GM12874 (cell line): ENCODE data around the gene SHB.

Experiments used
- TF ChIP-seq, protein P1 (sequence below): IDR thresholded peaks from 2 replicates; pipeline ENCODE4 v1.5.1; 2011; ENCODE audit warnings: low read depth, mild to moderate bottlenecking, control low read depth, low read length, moderate library complexity; ENCODE audit not compliant: insufficient read depth

The SHB gene

DNA sequence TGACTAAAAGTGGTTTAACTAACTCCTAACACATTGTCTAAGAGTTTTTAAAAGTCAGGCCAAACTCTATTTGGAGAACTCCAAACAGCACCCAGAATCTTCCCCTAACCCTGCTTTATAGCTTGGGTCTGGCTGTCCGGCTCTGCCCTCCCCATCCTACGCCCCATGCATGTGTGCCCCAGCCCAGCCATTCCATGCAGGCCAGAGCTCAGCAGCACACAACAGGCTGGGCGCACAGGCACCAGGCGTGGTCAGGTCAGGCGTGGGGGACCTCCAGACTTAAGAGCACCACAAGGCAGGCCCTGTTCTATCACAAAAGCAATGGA is 31.1 kb downstream of the SHB start:
- TF ChIP-seq, protein P1, sequence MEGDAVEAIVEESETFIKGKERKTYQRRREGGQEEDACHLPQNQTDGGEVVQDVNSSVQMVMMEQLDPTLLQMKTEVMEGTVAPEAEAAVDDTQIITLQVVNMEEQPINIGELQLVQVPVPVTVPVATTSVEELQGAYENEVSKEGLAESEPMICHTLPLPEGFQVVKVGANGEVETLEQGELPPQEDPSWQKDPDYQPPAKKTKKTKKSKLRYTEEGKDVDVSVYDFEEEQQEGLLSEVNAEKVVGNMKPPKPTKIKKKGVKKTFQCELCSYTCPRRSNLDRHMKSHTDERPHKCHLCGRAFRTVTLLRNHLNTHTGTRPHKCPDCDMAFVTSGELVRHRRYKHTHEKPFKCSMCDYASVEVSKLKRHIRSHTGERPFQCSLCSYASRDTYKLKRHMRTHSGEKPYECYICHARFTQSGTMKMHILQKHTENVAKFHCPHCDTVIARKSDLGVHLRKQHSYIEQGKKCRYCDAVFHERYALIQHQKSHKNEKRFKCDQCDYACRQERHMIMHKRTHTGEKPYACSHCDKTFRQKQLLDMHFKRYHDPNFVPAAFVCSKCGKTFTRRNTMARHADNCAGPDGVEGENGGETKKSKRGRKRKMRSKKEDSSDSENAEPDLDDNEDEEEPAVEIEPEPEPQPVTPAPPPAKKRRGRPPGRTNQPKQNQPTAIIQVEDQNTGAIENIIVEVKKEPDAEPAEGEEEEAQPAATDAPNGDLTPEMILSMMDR = no peak

DNA sequence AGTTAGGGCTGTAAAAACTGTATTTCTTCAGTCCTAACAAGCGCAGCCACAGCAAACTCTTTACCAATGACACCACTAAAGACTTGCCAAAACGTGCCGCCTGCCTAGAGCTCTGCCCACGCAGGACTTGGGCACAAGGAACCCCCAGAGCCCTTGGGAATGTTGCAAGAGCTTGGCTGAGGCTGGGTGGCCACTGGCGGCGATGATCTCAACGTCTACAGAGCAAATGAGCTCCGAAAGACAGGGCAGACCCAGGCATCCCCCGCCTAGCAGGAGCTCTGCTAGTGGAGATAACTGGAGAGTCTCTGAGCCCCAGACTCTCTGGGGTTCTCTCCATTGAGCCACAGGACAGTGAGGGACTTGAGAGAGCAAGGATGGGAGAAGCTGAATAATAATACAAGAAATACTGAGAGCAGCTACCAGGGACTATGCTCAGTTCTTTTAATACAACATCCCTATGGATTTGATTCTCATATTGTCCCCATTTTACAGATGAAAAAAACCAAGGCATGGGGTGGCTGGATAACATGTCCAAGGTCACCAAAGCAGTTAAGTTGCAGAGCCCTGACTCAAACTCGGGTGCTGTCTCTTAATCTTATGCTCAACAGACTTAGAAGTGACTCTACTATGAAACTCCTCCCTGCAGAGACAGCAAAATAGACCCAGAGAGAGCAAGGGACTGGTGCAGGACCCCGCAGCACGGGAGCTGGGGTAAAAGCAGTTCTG is 32.5 kb downstream of the SHB start:
- TF ChIP-seq, protein P1 = no peak

DNA sequence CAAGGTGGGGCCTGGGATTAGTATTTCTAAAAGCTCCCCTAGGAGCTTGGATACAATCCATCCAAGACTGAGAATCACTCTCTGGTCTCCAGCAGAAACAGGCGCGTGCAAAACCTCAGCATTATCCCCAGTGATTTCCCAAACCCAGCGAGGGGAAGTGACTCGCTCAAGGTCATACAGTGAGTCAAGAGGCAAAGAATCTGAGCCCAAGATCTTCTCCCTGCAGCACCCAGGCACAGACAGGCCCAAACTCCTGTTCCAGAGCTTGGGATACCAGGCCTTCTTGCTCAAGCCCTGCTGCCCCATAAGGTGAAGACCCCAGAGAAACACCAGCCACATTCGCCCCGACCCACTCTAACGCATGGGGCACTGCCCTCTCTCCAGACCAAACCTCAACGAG is 33.2 kb downstream of the SHB start:
- TF ChIP-seq, protein P1 = no peak

DNA sequence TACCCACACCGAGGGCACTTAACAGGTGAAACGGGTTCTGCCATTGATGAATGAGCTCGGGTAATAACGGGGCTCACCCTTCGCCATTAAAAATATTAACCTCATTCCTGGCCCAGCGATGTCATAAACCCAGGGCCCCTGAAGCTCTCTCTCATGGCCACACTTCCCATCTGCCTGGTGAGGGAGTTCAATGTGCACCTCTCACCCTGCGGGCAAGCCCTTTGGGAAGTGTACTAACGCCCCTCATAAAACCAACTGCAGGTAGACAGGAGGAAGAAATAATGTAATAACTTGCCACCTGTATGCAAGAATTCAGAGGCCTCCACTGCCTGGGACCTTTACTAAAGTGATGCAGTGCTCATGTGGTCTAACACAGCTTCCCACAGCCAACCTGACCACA is 35.1 kb downstream of the SHB start:
- TF ChIP-seq, protein P1 = no peak

DNA sequence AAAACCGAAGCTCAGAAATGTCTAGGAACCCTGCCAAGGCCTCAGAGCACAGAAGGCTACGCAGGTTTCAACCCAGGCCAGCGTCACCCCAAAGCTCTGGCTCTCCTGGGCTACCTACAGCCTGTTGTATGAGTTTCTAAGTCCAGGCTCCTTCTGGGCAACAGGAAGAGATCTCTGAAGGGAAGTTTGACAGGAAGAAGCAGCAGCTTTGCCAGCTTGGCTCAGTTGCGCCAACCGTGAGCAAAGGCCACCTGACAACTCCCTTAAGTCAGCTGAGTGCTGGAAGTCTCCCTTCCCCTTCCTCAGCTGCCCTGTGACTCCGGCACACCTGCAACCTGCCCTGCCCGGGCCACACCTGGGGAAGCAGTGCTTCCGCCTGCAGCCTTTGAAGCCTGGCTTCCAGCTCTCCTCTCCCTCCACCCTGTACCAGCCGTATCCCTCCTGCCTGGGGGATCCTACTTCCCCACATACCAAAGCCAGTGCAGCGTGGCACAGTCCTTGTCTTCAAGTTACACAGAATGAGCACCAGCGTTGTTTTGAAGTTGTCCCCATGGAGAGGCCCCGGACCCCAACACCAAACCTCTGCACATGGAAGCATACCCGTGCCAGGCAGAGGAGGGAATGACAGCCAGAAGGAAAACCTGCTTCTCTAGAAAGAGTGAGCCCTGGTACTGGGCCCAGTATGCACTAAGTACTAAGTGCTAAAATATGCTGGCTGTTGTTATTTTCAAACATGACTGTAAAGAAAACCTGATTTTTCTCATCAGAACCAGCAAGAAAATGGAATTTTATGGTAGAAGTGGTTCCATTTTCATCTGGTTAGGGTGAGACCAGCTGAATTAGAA is 36.5 kb downstream of the SHB start:
- TF ChIP-seq, protein P1 = no peak

DNA sequence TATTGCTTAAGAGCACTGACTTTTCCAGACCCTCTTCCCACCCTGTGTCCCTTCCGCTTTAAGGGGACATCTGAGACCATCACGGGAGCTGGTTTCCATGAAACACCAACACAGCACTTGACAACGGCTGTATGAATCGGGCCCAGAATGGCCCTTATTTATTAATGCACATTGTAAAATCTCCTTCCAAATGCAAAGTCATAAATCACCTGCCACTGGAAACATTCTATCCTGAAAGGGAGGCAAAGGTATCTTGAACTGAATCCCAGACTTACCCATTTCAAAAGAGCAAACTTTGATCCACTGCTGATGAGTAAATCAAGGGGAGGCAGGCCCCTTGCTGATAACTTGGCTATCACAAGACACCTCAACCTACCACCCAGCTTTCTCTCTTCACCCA is 37.4 kb downstream of the SHB start:
- TF ChIP-seq, protein P1 = no peak

DNA sequence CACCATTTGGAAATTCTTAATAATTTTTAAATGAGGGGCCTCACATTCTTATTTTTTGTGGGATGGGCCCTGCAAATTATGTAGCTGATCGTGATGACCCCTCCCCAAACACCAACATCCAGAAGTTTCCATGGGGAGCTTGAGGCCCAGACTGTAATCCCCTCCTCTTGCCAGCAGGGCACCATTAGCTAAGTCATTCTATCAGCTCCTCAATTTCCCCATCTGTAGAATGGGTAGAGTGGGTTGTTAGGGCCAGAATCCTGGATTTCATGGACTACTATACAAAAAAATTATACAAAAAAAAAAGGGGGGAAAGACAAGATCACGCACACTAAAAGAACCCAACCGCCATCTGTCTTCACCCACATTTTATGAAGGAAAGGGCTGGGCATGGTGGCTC is 38.4 kb downstream of the SHB start:
- TF ChIP-seq, protein P1 = peak; percentile 27; the same call in 1 of the 2 replicates
